ENCODE measurements around the gene USP13. TPM values are rescaled to one million over a fixed set of nuclear protein-coding genes. Genes with fewer than 3 reads are reported as not detected.

Gene USP13
- total RNA-seq, 4 donors from 2014 or later = 6.7 to 12.1 (median 11.3) TPM

DNA sequence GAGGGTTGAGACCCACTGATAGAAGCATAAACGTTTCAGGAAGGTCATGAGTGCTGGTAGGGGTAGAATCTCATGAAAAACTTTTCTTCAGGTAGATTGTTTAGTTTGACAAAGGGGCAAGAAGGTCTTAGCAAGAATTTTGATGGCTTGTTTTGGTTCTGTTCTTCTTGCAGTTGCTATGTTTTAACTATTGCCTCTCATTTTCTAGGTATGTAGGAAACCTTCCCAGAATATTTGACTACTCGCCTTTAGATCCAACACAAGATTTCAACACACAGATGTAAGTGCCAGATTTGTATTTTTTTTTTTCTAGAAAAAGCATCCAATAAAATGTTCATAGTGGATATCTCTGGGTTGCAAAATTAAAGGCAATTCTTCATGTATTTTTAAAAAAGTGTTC is 77.1 kb downstream of the USP13 start:
- Histone ChIP-seq H3K9me3 (no peaks in the 10 kb centered on the region), H3K4me3 (no peak overlapping the region), H3K27me3 (no peaks in the 10 kb centered on the region), H3K36me3 (peaks cover 3 to 51% of the 10 kb centered on the region in 2 donors), H3K4me1 (no peaks in the 10 kb centered on the region), H3K27ac (no peak overlapping the region)
- TF ChIP-seq POLR2A (IDR thresholded peaks at IDR 0.05) = no peak
- TF ChIP-seq, protein P1, sequence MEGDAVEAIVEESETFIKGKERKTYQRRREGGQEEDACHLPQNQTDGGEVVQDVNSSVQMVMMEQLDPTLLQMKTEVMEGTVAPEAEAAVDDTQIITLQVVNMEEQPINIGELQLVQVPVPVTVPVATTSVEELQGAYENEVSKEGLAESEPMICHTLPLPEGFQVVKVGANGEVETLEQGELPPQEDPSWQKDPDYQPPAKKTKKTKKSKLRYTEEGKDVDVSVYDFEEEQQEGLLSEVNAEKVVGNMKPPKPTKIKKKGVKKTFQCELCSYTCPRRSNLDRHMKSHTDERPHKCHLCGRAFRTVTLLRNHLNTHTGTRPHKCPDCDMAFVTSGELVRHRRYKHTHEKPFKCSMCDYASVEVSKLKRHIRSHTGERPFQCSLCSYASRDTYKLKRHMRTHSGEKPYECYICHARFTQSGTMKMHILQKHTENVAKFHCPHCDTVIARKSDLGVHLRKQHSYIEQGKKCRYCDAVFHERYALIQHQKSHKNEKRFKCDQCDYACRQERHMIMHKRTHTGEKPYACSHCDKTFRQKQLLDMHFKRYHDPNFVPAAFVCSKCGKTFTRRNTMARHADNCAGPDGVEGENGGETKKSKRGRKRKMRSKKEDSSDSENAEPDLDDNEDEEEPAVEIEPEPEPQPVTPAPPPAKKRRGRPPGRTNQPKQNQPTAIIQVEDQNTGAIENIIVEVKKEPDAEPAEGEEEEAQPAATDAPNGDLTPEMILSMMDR (IDR thresholded peaks at IDR 0.05) = no peak
- no peak for TF ChIP-seq POLR2AphosphoS5 (IDR thresholded peaks at IDR 0.05)
- TF ChIP-seq EP300 (IDR thresholded peaks at IDR 0.05) = no peak
- no peak for ATAC-seq
- 71 to 86% methylated on average over 2 of the region's 2 CpGs for WGBS, 2 donors (ENCODE audit: low coverage in 1 of 2)

DNA sequence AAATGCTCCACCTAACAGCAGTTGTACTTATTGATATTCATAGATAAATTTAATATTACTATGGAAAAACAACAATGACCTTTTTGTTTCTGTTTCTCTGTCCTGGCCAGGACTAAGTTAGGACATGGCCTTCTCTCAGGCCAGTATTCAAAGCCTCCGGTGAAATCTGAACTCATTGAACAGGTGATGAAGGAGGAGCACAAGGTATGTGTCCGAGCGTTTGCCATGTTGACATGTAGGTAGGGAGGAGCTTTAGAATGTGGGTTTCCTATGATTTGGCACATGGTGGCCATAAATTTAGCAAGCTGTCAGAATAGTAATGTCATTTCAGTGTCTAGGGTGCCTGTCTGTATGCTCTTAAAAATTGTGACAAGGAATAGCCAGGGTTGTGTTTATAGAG is 77.7 kb downstream of the USP13 start:
- no peak for ATAC-seq
- Histone ChIP-seq H3K4me3 (no peak overlapping the region), H3K27me3 (no peaks in the 10 kb centered on the region), H3K36me3 (peaks cover 3 to 51% of the 10 kb centered on the region in 2 donors), H3K27ac (no peak overlapping the region), H3K4me1 (no peaks in the 10 kb centered on the region), H3K9me3 (no peaks in the 10 kb centered on the region)
- no peak for TF ChIP-seq POLR2AphosphoS5 (IDR thresholded peaks at IDR 0.05)
- WGBS, 2 donors (ENCODE audit: low coverage in 1 of 2) = 92% methylated on average over 3 of the region's 3 CpGs

DNA sequence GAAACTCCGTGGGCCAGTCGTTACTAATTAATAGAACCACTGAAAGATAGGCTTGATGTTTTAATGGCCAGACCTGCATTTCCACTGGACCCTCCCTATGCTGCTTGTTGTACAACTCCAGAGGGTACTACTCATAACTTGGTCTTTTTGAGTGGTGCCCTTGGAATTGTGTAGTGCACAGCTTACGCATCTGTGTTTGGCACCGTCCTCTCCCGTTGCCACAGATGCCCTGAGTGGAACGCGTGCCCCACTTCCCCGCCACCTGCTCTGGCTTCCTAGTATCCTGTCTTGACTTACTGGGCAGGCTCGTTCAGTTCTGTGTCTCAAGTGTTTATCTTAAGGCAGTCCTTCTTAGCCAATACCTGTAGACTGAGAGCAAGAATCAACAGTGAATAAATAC is 78.7 kb downstream of the USP13 start:
- H3K27ac ChIP-seq = no peak overlapping the region
- TF ChIP-seq EP300 (IDR thresholded peaks at IDR 0.05) (no peak), POLR2A (IDR thresholded peaks at IDR 0.05) (no peak), POLR2AphosphoS5 (IDR thresholded peaks at IDR 0.05) (no peak)
- TF ChIP-seq, protein P1 (IDR thresholded peaks at IDR 0.05) = no peak
- no peak overlapping the region for H3K4me3 ChIP-seq
- H3K27me3 ChIP-seq = no peaks in the 10 kb centered on the region
- H3K36me3 ChIP-seq = peaks cover 3 to 51% of the 10 kb centered on the region in 2 donors
- H3K4me1 ChIP-seq = no peaks in the 10 kb centered on the region
- ATAC-seq = no peak
- H3K9me3 ChIP-seq = no peaks in the 10 kb centered on the region
- WGBS, 2 donors (ENCODE audit: low coverage in 1 of 2) = 94% methylated on average over 7 of the region's 9 CpGs; no CpG with 5 or more reads in 1 of the 2 donors

DNA sequence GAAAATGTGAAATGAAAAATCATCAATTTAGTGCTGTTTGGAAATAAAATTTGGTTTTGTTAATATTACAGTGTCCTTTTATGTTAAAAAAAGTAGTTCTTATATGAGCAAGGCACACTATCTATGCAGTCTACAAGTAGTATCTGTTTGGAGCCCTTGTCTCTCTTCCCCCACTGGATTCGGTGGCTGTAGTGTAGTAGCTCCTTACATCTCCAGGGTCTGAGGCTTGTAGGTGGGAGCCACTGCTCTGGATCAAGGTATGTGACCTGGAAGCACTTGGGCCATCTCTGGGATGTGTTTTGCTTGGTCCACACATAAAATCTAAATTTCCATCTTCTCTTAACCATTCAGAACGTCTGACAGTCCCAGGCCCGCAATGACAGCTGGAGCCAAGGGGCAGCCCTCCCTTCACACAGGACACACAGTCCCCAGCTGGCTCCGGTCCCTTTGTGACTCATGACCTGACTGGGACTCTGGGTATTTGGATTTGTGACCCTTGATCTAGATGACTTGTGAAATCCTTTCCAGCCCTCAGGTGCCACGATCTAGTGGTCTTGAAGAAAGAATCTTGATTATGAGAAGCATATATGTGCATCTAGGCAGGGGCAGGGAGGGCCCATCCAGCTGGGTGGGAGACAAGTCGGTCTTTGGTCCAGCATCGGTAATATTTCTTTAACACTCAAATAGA is 80.0 kb downstream of the USP13 start:
- no peak for ATAC-seq
- no peaks in the 10 kb centered on the region for H3K4me1 ChIP-seq
- no peaks in the 10 kb centered on the region for H3K27me3 ChIP-seq
- TF ChIP-seq POLR2A (IDR thresholded peaks at IDR 0.05) (no peak), EP300 (IDR thresholded peaks at IDR 0.05) (no peak), POLR2AphosphoS5 (IDR thresholded peaks at IDR 0.05) (no peak)
- TF ChIP-seq, protein P1 (IDR thresholded peaks at IDR 0.05) = no peak
- no peak overlapping the region for H3K27ac ChIP-seq
- WGBS, 2 donors (ENCODE audit: low coverage in 1 of 2) = 20 to 83% methylated on average over 1 to 4 of the region's 7 CpGs
- no peak overlapping the region for H3K4me3 ChIP-seq
- peaks cover 3 to 52% of the 10 kb centered on the region in 2 donors for H3K36me3 ChIP-seq
- H3K9me3 ChIP-seq = no peaks in the 10 kb centered on the region

DNA sequence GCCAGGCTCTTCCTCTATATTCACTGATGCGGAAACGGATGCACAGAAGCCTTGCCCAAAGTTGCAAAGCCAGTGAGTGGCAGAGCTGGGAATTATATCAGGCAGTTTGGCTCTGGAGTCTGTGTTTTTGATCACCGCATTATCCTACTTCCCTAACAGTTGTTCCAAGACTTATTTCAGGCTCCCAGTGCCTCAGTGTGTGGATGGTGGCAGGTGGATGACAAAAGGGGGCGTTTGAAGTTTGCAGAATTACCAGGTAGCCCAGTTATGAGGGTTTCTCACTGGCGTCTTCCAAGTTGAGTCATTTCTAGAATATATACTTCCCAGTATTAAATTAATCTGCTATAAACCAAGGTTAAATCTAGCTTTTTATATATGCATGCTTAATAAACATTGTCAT is 81.0 kb downstream of the USP13 start:
- ATAC-seq = no peak
- 94 to 95% methylated on average over 4 to 5 of the region's 5 CpGs for WGBS, 2 donors (ENCODE audit: low coverage in 1 of 2)
- Histone ChIP-seq H3K36me3 (peaks cover 3 to 58% of the 10 kb centered on the region in 2 donors), H3K4me3 (no peak overlapping the region), H3K9me3 (no peaks in the 10 kb centered on the region), H3K27me3 (no peaks in the 10 kb centered on the region), H3K27ac (no peak overlapping the region), H3K4me1 (no peaks in the 10 kb centered on the region)
- no peak for TF ChIP-seq POLR2A (IDR thresholded peaks at IDR 0.05)
- TF ChIP-seq, protein P1 (IDR thresholded peaks at IDR 0.05) = no peak
- TF ChIP-seq POLR2AphosphoS5 (IDR thresholded peaks at IDR 0.05) = no peak
- no peak for TF ChIP-seq EP300 (IDR thresholded peaks at IDR 0.05)

Data from gastroesophageal sphincter (tissue), 4 donors.